GM23248 (cell line): ENCODE measurements around the gene OCEL1. TPM values are rescaled to one million over a fixed set of nuclear protein-coding genes. Genes with fewer than 3 reads are reported as not detected.
"Not testable (repeated sequence)": the region's sequence is repeated elsewhere in the genome, so short reads cannot be mapped to it uniquely, and the experiment has no call there.

Source experiments
- DNase-seq: peaks from one replicate; pipeline ENCODE4 v3.0.0-alpha.2; 2015
- H2AFZ ChIP-seq: fragments of 200-600 bp; sonication (generic); 2 replicates; pipeline ENCODE4 v1.6.1; 2016; ENCODE audit warnings: antibody characterized with exemption
- H3F3A ChIP-seq: fragments of 200-600 bp; sonication (generic); 2 replicates; pipeline ENCODE4 v1.6.1; 2016; ENCODE audit warnings: mild to moderate bottlenecking, antibody characterized with exemption, mixed run types; ENCODE audit not compliant: insufficient read depth
- H3K27ac ChIP-seq: fragments of 200-600 bp; sonication (generic); 2 replicates; pipeline ENCODE4 v1.5.1; 2016; ENCODE audit warnings: mild to moderate bottlenecking
- H3K27me3 ChIP-seq: fragments of 200-600 bp; sonication (generic); replicated peaks from 2 replicates; pipeline ENCODE4 v1.6.1; 2016; ENCODE audit warnings: mild to moderate bottlenecking; ENCODE audit not compliant: insufficient read depth
- H3K36me3 ChIP-seq: fragments of 200-600 bp; sonication (generic); 2 replicates; pipeline ENCODE4 v1.6.1; 2016; ENCODE audit warnings: low read depth, mild to moderate bottlenecking
- H3K4me1 ChIP-seq: fragments of 200-600 bp; sonication (generic); 2 replicates; pipeline ENCODE4 v1.6.1; 2016; ENCODE audit warnings: mild to moderate bottlenecking; ENCODE audit not compliant: insufficient read depth
- H3K4me2 ChIP-seq: fragments of 200-600 bp; sonication (generic); one replicate; pipeline ENCODE4 v1.6.1; 2016; ENCODE audit warnings: mild to moderate bottlenecking; ENCODE audit not compliant: unreplicated experiment
- H3K4me3 ChIP-seq: fragments of 200-600 bp; sonication (generic); 2 replicates; pipeline ENCODE4 v1.5.1; 2016; ENCODE audit warnings: mild to moderate bottlenecking
- H3K79me2 ChIP-seq: fragments of 200-600 bp; sonication (generic); 2 replicates; pipeline ENCODE4 v1.6.1; 2016; ENCODE audit warnings: mild to moderate bottlenecking; ENCODE audit not compliant: insufficient read depth
- H3K9ac ChIP-seq: fragments of 200-600 bp; sonication (generic); 2 replicates; pipeline ENCODE4 v1.6.1; 2016; ENCODE audit warnings: mild to moderate bottlenecking
- H3K9me2 ChIP-seq: fragments of 200-600 bp; sonication (generic); 2 replicates; pipeline ENCODE4 v1.6.1; 2016; ENCODE audit warnings: mixed run types, mild to moderate bottlenecking, moderate library complexity; ENCODE audit not compliant: insufficient read depth
- H3K9me3 ChIP-seq: fragments of 200-600 bp; sonication (generic); one replicate; pipeline ENCODE4 v1.6.1; 2017; ENCODE audit warnings: low read depth
- H4K20me1 ChIP-seq: fragments of 200-600 bp; sonication (generic); 2 replicates; pipeline ENCODE4 v1.6.0; 2016; ENCODE audit not compliant: insufficient read depth
- EZH2 ChIP-seq: fragments of 200-600 bp; sonication (generic); IDR thresholded peaks from 2 replicates; pipeline ENCODE4 v1.6.1; 2018; ENCODE audit warnings: antibody characterized with exemption, mild to moderate bottlenecking; ENCODE audit not compliant: insufficient read depth, poor library complexity, severe bottlenecking
- EZH2phosphoT487 ChIP-seq: fragments of 200-600 bp; sonication (generic); IDR thresholded peaks from 2 replicates; pipeline ENCODE4 v1.6.1; 2018; ENCODE audit warnings: antibody characterized with exemption, moderate library complexity, mild to moderate bottlenecking, low read depth; ENCODE audit not compliant: insufficient read depth
- WGBS, 2 experiments: methylation state at CpG; one replicate each; pipeline ENCODE4 v1.1.6; 2015 to 2017; ENCODE audit warnings: low lambda C conversion rate in 2 of 2, low coverage in 1 of 2; ENCODE audit errors: missing lambda C conversion rate in 2 of 2; 5-methylcytosine and 5-hydroxymethylcytosine counted together
- in situ Hi-C: fragments of 300-500 bp; cut with MboI; formaldehyde crosslinking; loops from 2 replicates; pipeline ENCODE4 v1.15.0; 2020
- polyA plus RNA-seq: library from polyadenylated mRNA; unstranded; fragments of >200 nt; fragmentation: Nextera tagmentation; extraction: Ambion mirVana; gene quantifications from 2 replicates; pipeline ENCODE4 v1.2.1, GENCODE V29; 2016
- total RNA-seq: library from RNA; depleted of rRNA; stranded (reverse); fragments of >200 nt; shearing (Covaris generic); gene quantifications from 2 replicates; pipeline ENCODE4 v1.2.3, GENCODE V29; 2014; rRNA removed

The OCEL1 gene
- total and polyA plus RNA-seq, 2 experiments from 2014 or later = 1.8 to 17.1 TPM

GRCh38 chr19:17266975-17267788 lies 41.2 kb downstream of the OCEL1 start, which contains the start of gene BABAM1:
Gene BABAM1, plus strand, starts transcription at chr19:17267443. Its CDS starts 1,364 bp downstream, at chr19:17268807.
- H3F3A ChIP-seq = peaks cover 7% of the 10 kb centered on the region

GRCh38 chr19:17268754-17269153 lies 42.7 kb downstream of the OCEL1 start:
- Histone ChIP-seq H3F3A (peaks cover 7% of the 10 kb centered on the region), H3K79me2 (peaks cover 30% of the 10 kb centered on the region), H3K36me3 (peaks cover 11% of the 10 kb centered on the region; the same call in 1 of the 2 replicates), H3K27ac (peak overlapping the region; percentile 68), H3K9ac (peak overlapping the region; percentile 88), H3K4me2 (peak overlapping the region; percentile 97), H3K9me2 (no peaks in the 10 kb centered on the region), H3K4me3 (peak overlapping the region; percentile 96; the same call in 1 of the 2 replicates), H3K9me3 (no peaks in the 10 kb centered on the region), H3K27me3 (no peaks in the 10 kb centered on the region), H3K4me1 (peaks cover 6% of the 10 kb centered on the region), H2AFZ (no peak overlapping the region), H4K20me1 (no peaks in the 10 kb centered on the region)
- DNase-seq = no peak
- 88 to 90% methylated on average over 13 of the region's 13 CpGs for WGBS, 2 experiments
- in situ Hi-C loops = no loop called here
- no peak for TF ChIP-seq EZH2phosphoT487

More at GRCh38 chr19:17266975-17267788, 41.2 kb downstream of the OCEL1 start, which contains the start of gene BABAM1:
- Histone ChIP-seq H3K27ac (peak within 1 kb of the TSS; percentile 68), H3K4me3 (peak within 1 kb of the TSS; percentile 96), H2AFZ (peak within 1 kb of the TSS; percentile 96), H3K4me2 (peak within 1 kb of the TSS; percentile 97), H4K20me1 (no peaks in the 10 kb centered on the region), H3K9ac (peak within 1 kb of the TSS; percentile 88), H3K79me2 (peaks cover 30% of the 10 kb centered on the region), H3K4me1 (peaks cover 6% of the 10 kb centered on the region), H3K9me3 (no peaks in the 10 kb centered on the region), H3K36me3 (0 out of 2 replicates have a peak, but pooled peaks cover 4% of the 10 kb centered on the region), H3K27me3 (no peaks in the 10 kb centered on the region), H3K9me2 (no peaks in the 10 kb centered on the region)
- peak; percentile 98 for DNase-seq
- TF ChIP-seq EZH2phosphoT487 = no peak
- no peak for TF ChIP-seq EZH2
- WGBS, 2 experiments = 0 to 1% methylated on average over 27 of the region's 27 CpGs
- in situ Hi-C loops = no loop called here

DNA sequence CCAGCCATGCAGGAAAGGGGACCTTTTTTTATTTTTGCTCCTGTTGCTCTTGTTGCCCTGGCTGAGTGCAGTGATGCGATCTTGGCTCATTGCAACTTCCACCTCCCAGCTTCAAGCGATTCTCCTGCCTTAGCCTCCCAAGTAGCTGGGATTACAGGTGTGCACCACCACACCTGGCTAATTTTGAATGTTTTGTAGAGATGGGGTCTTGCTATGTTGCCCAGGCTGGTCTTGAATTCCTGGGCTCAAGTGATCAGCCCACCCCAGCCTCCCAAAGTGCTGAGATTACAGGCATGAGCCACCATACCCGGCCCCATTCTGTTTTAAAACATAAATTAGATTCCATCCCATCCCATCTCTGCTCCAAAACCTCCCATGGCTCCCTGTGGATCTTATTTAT lies 48.9 kb downstream of the OCEL1 start:
- not testable (repeated sequence) for H3K27ac ChIP-seq, H3K4me3 ChIP-seq, H4K20me1 ChIP-seq, H3K27me3 ChIP-seq, DNase-seq, H2AFZ ChIP-seq, H3K9me3 ChIP-seq, H3K79me2 ChIP-seq, H3K4me1 ChIP-seq, H3K9me2 ChIP-seq, H3K4me2 ChIP-seq, H3K9ac ChIP-seq, H3F3A ChIP-seq
- H3K36me3 ChIP-seq = peaks cover 11% of the 10 kb centered on the region; the same call in 1 of the 2 replicates
- 96 to 97% methylated on average over 3 of the region's 3 CpGs for WGBS, 2 experiments
- in situ Hi-C loops = loop anchor here (10.0 kb wide), 1 partner anchor 200 kb away; the partner anchor contains the start of genes HAUS8 and MYO9B

DNA sequence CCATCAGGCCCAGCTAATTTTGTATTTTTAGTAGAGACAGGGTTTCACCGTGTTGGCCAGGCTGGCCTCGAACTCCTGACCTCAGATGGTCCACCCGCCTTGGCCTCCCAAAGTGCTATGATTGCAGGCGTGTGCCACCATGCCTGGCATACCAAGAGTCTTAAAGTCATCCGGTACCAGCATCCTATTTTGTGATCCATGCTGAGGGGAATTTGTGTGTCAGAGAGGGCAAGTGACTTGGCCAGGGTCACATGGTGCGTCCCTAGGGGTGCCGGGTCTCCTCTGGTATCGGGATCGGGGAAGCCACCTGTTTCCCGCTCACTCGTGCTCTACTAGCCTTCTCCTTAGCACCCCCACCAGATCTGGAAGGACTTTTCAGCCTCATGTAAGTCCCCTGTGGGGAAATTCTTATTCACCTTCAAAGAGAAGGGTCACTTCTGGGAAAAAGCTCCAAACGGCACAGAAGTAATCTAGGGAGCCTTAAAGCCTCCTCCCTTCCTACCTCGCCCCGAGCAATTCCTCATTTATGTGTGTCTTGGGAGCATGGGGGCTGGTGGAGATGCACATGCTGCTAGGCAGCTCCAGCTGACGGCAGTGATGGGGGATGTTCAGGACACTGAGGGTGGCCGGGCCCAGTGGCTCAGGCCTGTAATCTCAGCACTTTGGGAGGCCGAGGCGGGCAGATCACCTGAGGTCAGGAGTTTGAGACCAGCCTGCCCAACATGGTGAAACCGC lies 49.6 kb downstream of the OCEL1 start:
- H4K20me1 ChIP-seq = no peaks in the 10 kb centered on the region
- peaks cover 11% of the 10 kb centered on the region; the same call in 1 of the 2 replicates for H3K36me3 ChIP-seq
- H2AFZ ChIP-seq = no peak overlapping the region
- no peaks in the 10 kb centered on the region for H3K4me1 ChIP-seq
- no peaks in the 10 kb centered on the region for H3K9me2 ChIP-seq
- TF ChIP-seq EZH2 = no peak
- TF ChIP-seq EZH2phosphoT487 = no peak
- H3K9ac ChIP-seq = no peak overlapping the region
- H3F3A ChIP-seq = 0 out of 2 replicates have a peak, but pooled peaks cover 7% of the 10 kb centered on the region
- in situ Hi-C loops = loop anchor here (10.0 kb wide), 1 partner anchor 201 kb away; the partner anchor contains the start of genes HAUS8 and MYO9B
- H3K27ac ChIP-seq = no peak overlapping the region
- H3K9me3 ChIP-seq = no peaks in the 10 kb centered on the region
- no peak overlapping the region for H3K4me3 ChIP-seq
- WGBS, 2 experiments = 96% methylated on average over 17 to 19 of the region's 19 CpGs
- H3K4me2 ChIP-seq = no peak overlapping the region
- DNase-seq = no peak
- H3K79me2 ChIP-seq = no peaks in the 10 kb centered on the region
- no peaks in the 10 kb centered on the region for H3K27me3 ChIP-seq

Other genes with a start within 250 kb of the OCEL1 start
- gene CPAMD8, start 199.4 kb upstream of the OCEL1 start, total RNA-seq = 0.76 and 0.89 TPM in 2 replicates
- 0.20 and 0.80 TPM in 2 replicates for gene CPAMD8, start 199.4 kb upstream of the OCEL1 start, polyA plus RNA-seq
- gene HAUS8, start 150.8 kb upstream of the OCEL1 start, total RNA-seq = 1.0 and 3.4 TPM in 2 replicates
- 8.2 and 10.6 TPM in 2 replicates for gene HAUS8, start 150.8 kb upstream of the OCEL1 start, polyA plus RNA-seq
- 49.1 and 71.8 TPM in 2 replicates for gene MYO9B, start 150.4 kb upstream of the OCEL1 start, total RNA-seq
- 18.6 and 20.1 TPM in 2 replicates for gene MYO9B, start 150.4 kb upstream of the OCEL1 start, polyA plus RNA-seq
- 13.2 and 29.0 TPM in 2 replicates for gene USE1, start 10.9 kb upstream of the OCEL1 start, total RNA-seq
- gene USE1, start 10.9 kb upstream of the OCEL1 start, polyA plus RNA-seq = 29.6 and 32.3 TPM in 2 replicates
- 82.5 and 96.7 TPM in 2 replicates for gene NR2F6, start 19.7 kb downstream of the OCEL1 start, total RNA-seq
- 11.7 and 14.1 TPM in 2 replicates for gene NR2F6, start 19.7 kb downstream of the OCEL1 start, polyA plus RNA-seq
- gene USHBP1, start 38.5 kb downstream of the OCEL1 start, total RNA-seq = not detected in 2 replicates
- not detected in 2 replicates for gene USHBP1, start 38.5 kb downstream of the OCEL1 start, polyA plus RNA-seq
- 78.5 and 82.7 TPM in 2 replicates for gene BABAM1, start 41.2 kb downstream of the OCEL1 start, total RNA-seq
- gene BABAM1, start 41.2 kb downstream of the OCEL1 start, polyA plus RNA-seq = 90.3 and 99.6 TPM in 2 replicates
- 0.54 and 1.4 TPM in 2 replicates for gene ANKLE1, start 55.7 kb downstream of the OCEL1 start, total RNA-seq
- 0.14 and 0.31 TPM in 2 replicates for gene ANKLE1, start 55.7 kb downstream of the OCEL1 start, polyA plus RNA-seq
- 10.9 and 19.1 TPM in 2 replicates for gene ABHD8, start 77.2 kb downstream of the OCEL1 start, total RNA-seq
- 8.7 and 9.1 TPM in 2 replicates for gene ABHD8, start 77.2 kb downstream of the OCEL1 start, polyA plus RNA-seq
- gene MRPL34, start 79.6 kb downstream of the OCEL1 start, total RNA-seq = 14.7 and 23.0 TPM in 2 replicates
- gene MRPL34, start 79.6 kb downstream of the OCEL1 start, polyA plus RNA-seq = 74.5 and 78.8 TPM in 2 replicates
- gene DDA1, start 83.3 kb downstream of the OCEL1 start, total RNA-seq = 10.9 and 40.8 TPM in 2 replicates
- 87.8 and 96.9 TPM in 2 replicates for gene DDA1, start 83.3 kb downstream of the OCEL1 start, polyA plus RNA-seq
- gene ANO8, start 108.6 kb downstream of the OCEL1 start, total RNA-seq = 2.8 and 4.0 TPM in 2 replicates
- 0.52 and 0.61 TPM in 2 replicates for gene ANO8, start 108.6 kb downstream of the OCEL1 start, polyA plus RNA-seq
- 11.4 and 14.8 TPM in 2 replicates for gene GTPBP3, start 111.3 kb downstream of the OCEL1 start, total RNA-seq
- 7.6 and 7.9 TPM in 2 replicates for gene GTPBP3, start 111.3 kb downstream of the OCEL1 start, polyA plus RNA-seq
- gene PLVAP, start 151.1 kb downstream of the OCEL1 start, total RNA-seq = not detected in 2 replicates
- gene PLVAP, start 151.1 kb downstream of the OCEL1 start, polyA plus RNA-seq = not detected in 2 replicates
- not detected in 2 replicates for gene CCDC194, start 168.0 kb downstream of the OCEL1 start, total RNA-seq
- not detected in 2 replicates for gene CCDC194, start 168.0 kb downstream of the OCEL1 start, polyA plus RNA-seq
- gene BST2, start 179.4 kb downstream of the OCEL1 start, total RNA-seq = not detected in 2 replicates
- gene BST2, start 179.4 kb downstream of the OCEL1 start, polyA plus RNA-seq = 0.75 and 0.79 TPM in 2 replicates
- gene MVB12A, start 193.8 kb downstream of the OCEL1 start, total RNA-seq = 68.3 and 73.9 TPM in 2 replicates
- 49.6 and 55.3 TPM in 2 replicates for gene MVB12A, start 193.8 kb downstream of the OCEL1 start, polyA plus RNA-seq
- 0.22 TPM in 1 of 2 replicates, not detected in the other for gene TMEM221, start 222.4 kb downstream of the OCEL1 start, total RNA-seq
- gene TMEM221, start 222.4 kb downstream of the OCEL1 start, polyA plus RNA-seq = 0.30 TPM in 1 of 2 replicates, not detected in the other
- not detected in 2 replicates for gene NXNL1, start 234.7 kb downstream of the OCEL1 start, total RNA-seq
- not detected in 2 replicates for gene NXNL1, start 234.7 kb downstream of the OCEL1 start, polyA plus RNA-seq
- gene SLC27A1, start 244.3 kb downstream of the OCEL1 start, total RNA-seq = 30.0 and 34.0 TPM in 2 replicates
- 20.4 and 21.9 TPM in 2 replicates for gene SLC27A1, start 244.3 kb downstream of the OCEL1 start, polyA plus RNA-seq